Right ventricle myocardium superior (tissue), 1 donor: ENCODE data around the gene TBC1D1. TPM values are rescaled to one million over a fixed set of nuclear protein-coding genes. Genes with fewer than 3 reads are reported as not detected.

ENCODE experiments used
- ATAC-seq: fragments of 200-7000 bp; cut with Tn5 transposase; one replicate; pipeline ENCODE4 v1.9.1; 2020; ENCODE audit warnings: mild to moderate bottlenecking; ENCODE audit not compliant: poor library complexity
- DNase-seq: peaks from one replicate; pipeline ENCODE4 v3.0.0-alpha.2; 2020
- intact Hi-C: fragments of 100-400 bp; cut with DNase I; formaldehyde crosslinking; loops from one replicate; pipeline ENCODE4 v1.11.2; 2022
- total RNA-seq: library from RNA; stranded (reverse); fragmentation: NEBNext Ultra II Directional; extraction: Animal tissue kit (Norgen Biotek cat#: 25700); gene quantifications from one replicate; pipeline ENCODE4 v1.2.1, GENCODE V29; 2021
- donor health status: DM: no; HTN: yes; CAD: no; lungs with severe emphysema.

TBC1D1 gene
- total RNA-seq, 1 donor from 2014 or later: 125 TPM

GRCh38 chr4:37999000-37999716 is 108.3 kb downstream of the TBC1D1 start:
- intact Hi-C loops: no loop called here
- DNase-seq: no peak
- no peak for ATAC-seq

GRCh38 chr4:37999965-38000364 is 109.1 kb downstream of the TBC1D1 start:
- intact Hi-C loops: no loop called here
- no peak for DNase-seq
- no peak for ATAC-seq

GRCh38 chr4:38001927-38002326 is 111.0 kb downstream of the TBC1D1 start:
- ATAC-seq (no peak), DNase-seq (no peak)
- intact Hi-C loops: no loop called here

- intact Hi-C loops: no loop called here
- no peak for DNase-seq
- ATAC-seq: no peak
Measured at GRCh38 chr4:38002451-38003071, 111.7 kb downstream of the TBC1D1 start.

GRCh38 chr4:38003102-38003501 is 112.2 kb downstream of the TBC1D1 start:
- intact Hi-C loops: no loop called here
- ATAC-seq (no peak), DNase-seq (no peak)

- intact Hi-C loops: no loop called here
- no peak for DNase-seq
- ATAC-seq: no peak
Measured at GRCh38 chr4:38003628-38004027, 112.7 kb downstream of the TBC1D1 start.

- DNase-seq (no peak), ATAC-seq (peak; percentile 36)
- intact Hi-C loops: no loop called here
Measured at GRCh38 chr4:38004062-38004461, 113.2 kb downstream of the TBC1D1 start.

GRCh38 chr4:38004887-38005286 is 114.0 kb downstream of the TBC1D1 start:
- DNase-seq (no peak), ATAC-seq (no peak)
- intact Hi-C loops: no loop called here

- DNase-seq: no peak
- intact Hi-C loops: no loop called here
- ATAC-seq: peak; percentile 33
Measured at GRCh38 chr4:38005637-38006036, 114.8 kb downstream of the TBC1D1 start.

GRCh38 chr4:38007645-38008044 is 116.8 kb downstream of the TBC1D1 start:
- ATAC-seq: no peak
- intact Hi-C loops: no loop called here

GRCh38 chr4:38008571-38009021 is 117.7 kb downstream of the TBC1D1 start:
- no peak for ATAC-seq
- intact Hi-C loops: no loop called here
- no peak for DNase-seq

More at GRCh38 chr4:38007645-38008044, 116.8 kb downstream of the TBC1D1 start:
- DNase-seq: no peak

GRCh38 chr4:38009421-38009820 is 118.5 kb downstream of the TBC1D1 start:
- intact Hi-C loops: no loop called here
- no peak for ATAC-seq
- no peak for DNase-seq

GRCh38 chr4:38009949-38010348 is 119.1 kb downstream of the TBC1D1 start:
- DNase-seq (no peak), ATAC-seq (no peak)
- intact Hi-C loops: no loop called here

- intact Hi-C loops: no loop called here
- DNase-seq: no peak
- ATAC-seq: no peak
Measured at GRCh38 chr4:38011511-38012162, 120.8 kb downstream of the TBC1D1 start.

- DNase-seq: peak; percentile 85
- peak; percentile 90 for ATAC-seq
- intact Hi-C loops: no loop called here
Measured at GRCh38 chr4:38013461-38014366, 122.8 kb downstream of the TBC1D1 start.

- peak; percentile 5 for ATAC-seq
- intact Hi-C loops: no loop called here
- DNase-seq: no peak
Measured at GRCh38 chr4:38014421-38014852, 123.6 kb downstream of the TBC1D1 start.

- DNase-seq (no peak), ATAC-seq (peak; percentile 76)
- intact Hi-C loops: no loop called here
Measured at GRCh38 chr4:38015886-38016515, 125.1 kb downstream of the TBC1D1 start.

GRCh38 chr4:38016698-38017097 is 125.8 kb downstream of the TBC1D1 start:
- intact Hi-C loops: no loop called here
- ATAC-seq: no peak
- no peak for DNase-seq
